ENCODE measurements around the gene CCDC68. TPM values are rescaled to one million over a fixed set of nuclear protein-coding genes. Genes with fewer than 3 reads are reported as not detected.

CCDC68 gene
- total RNA-seq, 1 experiment from 2014 or later = not detected

DNA sequence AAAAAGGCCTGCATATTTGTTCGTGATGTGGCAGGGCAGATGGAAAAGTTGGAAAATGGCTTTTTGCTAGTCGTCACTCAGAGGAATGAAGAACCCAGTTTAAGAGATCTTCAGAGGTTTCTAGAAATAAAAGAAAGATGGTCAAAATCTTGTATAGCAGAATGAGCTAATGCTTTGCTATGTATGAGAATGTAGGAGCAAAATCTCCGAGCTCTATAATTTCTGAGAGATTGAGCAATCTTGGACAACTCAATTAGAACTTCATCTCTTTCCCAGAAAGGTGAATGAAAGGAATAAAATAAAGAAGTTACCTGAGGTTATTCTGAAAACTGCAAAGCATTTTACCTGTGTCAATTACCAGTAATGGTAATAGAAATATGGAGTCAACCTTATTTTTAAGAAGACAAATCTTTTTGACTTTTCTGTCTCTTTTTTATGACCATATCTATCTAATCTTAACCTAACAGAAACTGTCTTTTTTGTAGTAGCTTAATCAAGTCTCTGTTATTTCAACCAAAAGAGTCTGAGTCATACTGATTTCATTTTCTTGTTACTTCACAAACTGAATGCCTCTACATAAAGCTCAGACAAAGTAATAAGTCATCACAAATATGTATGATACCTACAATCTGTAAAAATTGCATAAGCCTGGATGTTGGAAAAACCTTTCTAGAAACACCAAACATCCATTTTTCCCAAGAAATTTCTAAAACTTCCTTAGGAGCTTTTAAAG lies 32.5 kb downstream of the CCDC68 start:
- H3K9me2 ChIP-seq (replicated peaks; ENCODE audit: insufficient read depth, low read length) = no peaks in the 10 kb centered on the region
- no peak overlapping the region for H2AFZ ChIP-seq (ENCODE audit: low read length)
- H3K27ac ChIP-seq (ENCODE audit: low read length) = no peak overlapping the region
- no peak overlapping the region for H3K9ac ChIP-seq (ENCODE audit: low read length)
- H3K4me1 ChIP-seq (ENCODE audit: low read length) = no peaks in the 10 kb centered on the region
- no peak overlapping the region for H3K4me3 ChIP-seq (ENCODE audit: low read length)
- H3K27me3 ChIP-seq (ENCODE audit: low read length) = no peaks in the 10 kb centered on the region
- no peaks in the 10 kb centered on the region for H3K79me2 ChIP-seq (ENCODE audit: low read length)
- no peaks in the 10 kb centered on the region for H4K20me1 ChIP-seq (ENCODE audit: insufficient read depth, low read depth, low read length)
- H3K4me2 ChIP-seq (ENCODE audit: low read depth, low read length, poor library complexity, severe bottlenecking) = no peak overlapping the region
- H3K36me3 ChIP-seq (ENCODE audit: insufficient read depth, low read length) = no peaks in the 10 kb centered on the region
- DNase-seq = no peak
- no peaks in the 10 kb centered on the region for H3K9me3 ChIP-seq (ENCODE audit: low read length)

DNA sequence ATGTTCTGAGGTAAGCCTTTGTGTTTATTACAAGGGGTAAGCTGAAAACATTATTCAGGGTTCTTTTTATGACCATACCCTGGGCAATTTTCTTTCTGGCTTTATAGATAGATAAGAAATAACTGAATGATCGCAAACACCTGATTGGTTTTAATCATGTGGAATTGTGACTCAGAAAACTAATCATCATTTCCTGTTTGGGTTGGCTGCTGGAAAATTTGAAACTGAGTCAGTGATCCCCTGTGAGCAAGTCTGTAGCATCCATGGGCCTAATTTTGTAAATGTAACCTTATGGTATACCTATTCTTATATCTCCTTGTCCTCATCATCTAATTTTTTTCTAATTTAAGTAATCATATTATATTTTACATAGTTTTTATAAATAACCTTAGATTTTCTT lies 34.3 kb downstream of the CCDC68 start:
- no peaks in the 10 kb centered on the region for H3K79me2 ChIP-seq (ENCODE audit: low read length)
- H2AFZ ChIP-seq (ENCODE audit: low read length) = no peak overlapping the region
- H3K9me3 ChIP-seq (ENCODE audit: low read length) = no peaks in the 10 kb centered on the region
- H3K9ac ChIP-seq (ENCODE audit: low read length) = no peak overlapping the region
- no peak for DNase-seq
- no peaks in the 10 kb centered on the region for H3K36me3 ChIP-seq (ENCODE audit: insufficient read depth, low read length)
- no peaks in the 10 kb centered on the region for H3K9me2 ChIP-seq (replicated peaks; ENCODE audit: insufficient read depth, low read length)
- H3K4me1 ChIP-seq (ENCODE audit: low read length) = no peaks in the 10 kb centered on the region
- no peak overlapping the region for H3K4me2 ChIP-seq (ENCODE audit: low read depth, low read length, poor library complexity, severe bottlenecking)
- no peak overlapping the region for H3K4me3 ChIP-seq (ENCODE audit: low read length)
- no peaks in the 10 kb centered on the region for H4K20me1 ChIP-seq (ENCODE audit: insufficient read depth, low read depth, low read length)
- no peaks in the 10 kb centered on the region for H3K27me3 ChIP-seq (ENCODE audit: low read length)
- H3K27ac ChIP-seq (ENCODE audit: low read length) = no peak overlapping the region

DNA sequence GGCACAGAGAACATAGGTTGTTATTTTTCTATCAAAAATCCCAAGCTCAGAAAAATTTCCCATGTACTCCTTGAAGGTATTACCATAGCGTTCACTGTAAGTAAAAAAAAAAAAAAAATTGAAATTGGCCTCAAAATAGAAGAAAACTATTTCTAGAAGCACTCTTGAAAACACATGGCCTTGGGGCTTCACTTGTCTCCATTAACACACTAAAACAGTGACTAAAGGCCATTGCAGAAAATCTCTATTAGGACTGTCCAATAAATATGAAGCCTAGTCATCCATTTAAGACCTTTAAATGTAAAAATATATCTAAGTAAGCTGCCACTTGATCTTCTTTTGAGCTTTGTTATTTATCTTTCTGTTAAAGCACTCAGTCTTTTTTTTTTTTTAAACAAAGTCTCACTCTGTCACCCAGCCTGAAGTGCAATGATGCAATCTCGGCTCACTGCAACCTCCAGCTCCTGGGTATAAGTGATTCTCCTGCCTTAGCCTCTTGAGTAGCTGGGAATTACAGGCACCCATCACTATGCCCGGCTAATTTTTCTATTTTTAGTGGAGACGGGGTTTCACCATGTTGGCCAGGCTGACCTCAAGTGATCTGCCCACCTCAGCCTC lies 35.8 kb downstream of the CCDC68 start:
- H3K9me3 ChIP-seq (ENCODE audit: low read length) = no peaks in the 10 kb centered on the region
- no peak overlapping the region for H3K9ac ChIP-seq (ENCODE audit: low read length)
- H3K4me1 ChIP-seq (ENCODE audit: low read length) = no peaks in the 10 kb centered on the region
- no peaks in the 10 kb centered on the region for H4K20me1 ChIP-seq (ENCODE audit: insufficient read depth, low read depth, low read length)
- no peaks in the 10 kb centered on the region for H3K79me2 ChIP-seq (ENCODE audit: low read length)
- H2AFZ ChIP-seq (ENCODE audit: low read length) = no peak overlapping the region
- no peak overlapping the region for H3K27ac ChIP-seq (ENCODE audit: low read length)
- no peak overlapping the region for H3K4me2 ChIP-seq (ENCODE audit: low read depth, low read length, poor library complexity, severe bottlenecking)
- H3K4me3 ChIP-seq (ENCODE audit: low read length) = no peak overlapping the region
- no peak for DNase-seq
- no peaks in the 10 kb centered on the region for H3K9me2 ChIP-seq (replicated peaks; ENCODE audit: insufficient read depth, low read length)
- no peaks in the 10 kb centered on the region for H3K27me3 ChIP-seq (ENCODE audit: low read length)
- H3K36me3 ChIP-seq (ENCODE audit: insufficient read depth, low read length) = no peaks in the 10 kb centered on the region

DNA sequence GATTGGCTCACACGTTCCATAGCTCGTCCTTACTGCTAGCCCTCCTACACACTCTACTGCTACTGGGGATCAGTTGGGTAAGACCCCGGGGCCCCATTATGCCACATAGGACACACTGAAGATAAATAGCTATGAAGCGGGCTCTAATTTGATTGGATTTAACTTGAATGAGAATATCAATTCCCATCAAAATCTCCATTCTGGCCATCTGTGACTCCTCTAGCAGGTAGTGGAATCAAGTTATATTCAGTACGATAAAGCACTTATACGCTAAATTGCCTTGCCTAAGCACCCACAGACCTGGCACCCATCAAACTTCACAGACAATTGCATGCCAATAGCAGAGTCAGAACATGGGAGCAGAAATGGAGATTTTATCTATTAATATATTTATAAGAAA lies 39.8 kb downstream of the CCDC68 start:
- no peak overlapping the region for H3K9ac ChIP-seq (ENCODE audit: low read length)

DNA sequence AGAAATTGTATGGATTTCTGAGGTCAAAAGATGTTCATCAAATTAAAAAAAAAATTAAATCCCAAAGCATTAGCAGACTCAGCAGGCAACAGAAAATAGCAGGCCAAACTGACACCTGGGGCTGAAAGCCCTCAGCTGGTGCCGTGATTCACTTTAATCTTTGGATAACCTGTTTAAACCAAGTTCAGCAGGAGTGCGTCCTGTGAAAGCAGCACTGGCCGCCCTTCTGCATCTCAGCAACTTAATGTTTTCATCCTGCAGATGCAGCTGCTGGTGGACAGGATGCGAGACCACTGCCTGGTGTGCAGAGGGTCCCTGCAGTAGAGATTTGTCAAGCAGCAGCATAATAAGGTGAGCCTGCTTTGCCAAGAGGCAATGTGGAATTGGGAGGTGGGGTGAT lies 41.2 kb downstream of the CCDC68 start:
- Histone ChIP-seq H3K9me3 (ENCODE audit: low read length) (no peaks in the 10 kb centered on the region), H3K9ac (ENCODE audit: low read length) (no peak overlapping the region), H3K4me1 (ENCODE audit: low read length) (no peaks in the 10 kb centered on the region), H3K27ac (ENCODE audit: low read length) (no peak overlapping the region), H3K9me2 (replicated peaks; ENCODE audit: insufficient read depth, low read length) (no peaks in the 10 kb centered on the region), H3K27me3 (ENCODE audit: low read length) (no peaks in the 10 kb centered on the region), H3K79me2 (ENCODE audit: low read length) (no peaks in the 10 kb centered on the region), H3K4me3 (ENCODE audit: low read length) (no peak overlapping the region), H4K20me1 (ENCODE audit: insufficient read depth, low read depth, low read length) (no peaks in the 10 kb centered on the region), H3K36me3 (ENCODE audit: insufficient read depth, low read length) (no peaks in the 10 kb centered on the region), H3K4me2 (ENCODE audit: low read depth, low read length, poor library complexity, severe bottlenecking) (no peak overlapping the region), H2AFZ (ENCODE audit: low read length) (no peak overlapping the region)
- DNase-seq = no peak

More for the DNA sequence above, 39.8 kb downstream of the CCDC68 start:
- no peak overlapping the region for H3K27ac ChIP-seq (ENCODE audit: low read length)
- H3K4me3 ChIP-seq (ENCODE audit: low read length) = no peak overlapping the region
- no peaks in the 10 kb centered on the region for H3K4me1 ChIP-seq (ENCODE audit: low read length)
- H2AFZ ChIP-seq (ENCODE audit: low read length) = no peak overlapping the region
- H3K9me2 ChIP-seq (replicated peaks; ENCODE audit: insufficient read depth, low read length) = no peaks in the 10 kb centered on the region
- no peaks in the 10 kb centered on the region for H3K36me3 ChIP-seq (ENCODE audit: insufficient read depth, low read length)
- H3K79me2 ChIP-seq (ENCODE audit: low read length) = no peaks in the 10 kb centered on the region
- DNase-seq = no peak
- no peaks in the 10 kb centered on the region for H3K27me3 ChIP-seq (ENCODE audit: low read length)
- no peaks in the 10 kb centered on the region for H4K20me1 ChIP-seq (ENCODE audit: insufficient read depth, low read depth, low read length)
- no peaks in the 10 kb centered on the region for H3K9me3 ChIP-seq (ENCODE audit: low read length)
- H3K4me2 ChIP-seq (ENCODE audit: low read depth, low read length, poor library complexity, severe bottlenecking) = no peak overlapping the region

DNA sequence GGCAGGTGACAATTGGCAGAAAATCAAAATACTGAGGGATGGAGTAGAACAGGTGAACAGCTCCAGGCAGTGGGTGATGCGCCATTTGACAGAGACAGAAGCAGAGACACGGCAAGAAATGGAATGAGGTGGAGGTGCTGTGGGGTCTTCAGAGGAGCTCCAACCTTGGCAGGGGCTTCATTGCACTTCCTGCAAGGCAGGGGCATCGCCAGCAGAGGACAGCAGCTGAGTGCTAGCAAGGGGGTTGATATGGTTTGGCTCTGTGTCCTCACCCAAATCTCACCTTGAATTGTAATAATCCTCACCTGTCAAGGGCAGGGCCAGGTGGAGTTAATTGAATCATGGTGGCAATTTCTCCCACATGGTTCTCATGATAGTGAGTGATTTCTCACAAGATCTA lies 42.8 kb downstream of the CCDC68 start:
- no peaks in the 10 kb centered on the region for H4K20me1 ChIP-seq (ENCODE audit: insufficient read depth, low read depth, low read length)
- no peaks in the 10 kb centered on the region for H3K36me3 ChIP-seq (ENCODE audit: insufficient read depth, low read length)
- no peak overlapping the region for H3K27ac ChIP-seq (ENCODE audit: low read length)
- no peaks in the 10 kb centered on the region for H3K4me1 ChIP-seq (ENCODE audit: low read length)
- H3K27me3 ChIP-seq (ENCODE audit: low read length) = no peaks in the 10 kb centered on the region
- no peak overlapping the region for H3K4me2 ChIP-seq (ENCODE audit: low read depth, low read length, poor library complexity, severe bottlenecking)
- no peaks in the 10 kb centered on the region for H3K9me3 ChIP-seq (ENCODE audit: low read length)
- H3K9ac ChIP-seq (ENCODE audit: low read length) = no peak overlapping the region
- H3K9me2 ChIP-seq (replicated peaks; ENCODE audit: insufficient read depth, low read length) = no peaks in the 10 kb centered on the region
- no peaks in the 10 kb centered on the region for H3K79me2 ChIP-seq (ENCODE audit: low read length)
- H2AFZ ChIP-seq (ENCODE audit: low read length) = no peak overlapping the region
- DNase-seq = no peak
- H3K4me3 ChIP-seq (ENCODE audit: low read length) = no peak overlapping the region

DNA sequence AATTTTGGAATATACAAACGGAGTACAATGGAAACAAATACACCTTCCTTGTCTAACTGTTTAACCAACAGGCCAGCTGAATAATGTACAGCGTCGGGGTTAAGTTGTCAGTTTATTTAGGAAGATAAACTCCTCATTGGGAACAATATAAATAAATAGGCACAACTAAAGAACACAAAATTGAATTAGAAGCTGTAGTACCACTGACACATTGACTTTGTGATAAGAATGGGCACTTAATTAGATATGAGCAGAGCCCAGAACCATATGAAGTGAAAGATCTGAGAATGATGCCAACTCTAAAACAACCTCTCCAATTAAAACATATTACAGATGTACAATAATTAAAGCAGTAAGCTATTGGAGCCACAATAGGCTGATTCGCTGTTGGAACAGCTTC lies 44.4 kb downstream of the CCDC68 start:
- H3K9me2 ChIP-seq (replicated peaks; ENCODE audit: insufficient read depth, low read length) = no peaks in the 10 kb centered on the region
- no peaks in the 10 kb centered on the region for H3K79me2 ChIP-seq (ENCODE audit: low read length)
- no peaks in the 10 kb centered on the region for H3K36me3 ChIP-seq (ENCODE audit: insufficient read depth, low read length)
- no peaks in the 10 kb centered on the region for H3K27me3 ChIP-seq (ENCODE audit: low read length)
- H3K4me3 ChIP-seq (ENCODE audit: low read length) = no peak overlapping the region
- DNase-seq = no peak
- no peaks in the 10 kb centered on the region for H3K4me1 ChIP-seq (ENCODE audit: low read length)
- H3K9ac ChIP-seq (ENCODE audit: low read length) = no peak overlapping the region
- no peaks in the 10 kb centered on the region for H4K20me1 ChIP-seq (ENCODE audit: insufficient read depth, low read depth, low read length)
- no peaks in the 10 kb centered on the region for H3K9me3 ChIP-seq (ENCODE audit: low read length)
- H3K27ac ChIP-seq (ENCODE audit: low read length) = no peak overlapping the region
- H2AFZ ChIP-seq (ENCODE audit: low read length) = no peak overlapping the region
- H3K4me2 ChIP-seq (ENCODE audit: low read depth, low read length, poor library complexity, severe bottlenecking) = no peak overlapping the region

DNA sequence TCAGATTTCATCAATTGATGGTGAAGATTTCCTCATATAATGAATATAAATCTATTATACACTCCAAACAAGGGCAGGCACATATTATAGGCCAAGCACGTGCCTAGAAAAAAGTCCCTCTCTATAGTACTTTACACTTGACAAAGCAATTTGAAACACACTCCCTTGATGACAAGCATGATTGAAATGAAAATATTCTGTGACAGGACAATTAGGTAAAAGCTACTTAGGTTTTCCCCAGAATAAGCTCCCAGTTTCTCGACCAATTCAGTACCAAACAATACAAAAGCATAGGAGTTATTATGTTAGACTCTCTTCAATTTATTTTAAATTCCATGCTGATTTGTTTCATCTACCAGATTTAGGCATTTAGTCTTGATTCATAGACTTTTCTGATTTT lies 47.7 kb downstream of the CCDC68 start:
- Histone ChIP-seq H3K9me3 (ENCODE audit: low read length) (no peaks in the 10 kb centered on the region), H3K9me2 (replicated peaks; ENCODE audit: insufficient read depth, low read length) (no peaks in the 10 kb centered on the region), H3K9ac (ENCODE audit: low read length) (no peak overlapping the region), H3K4me3 (ENCODE audit: low read length) (no peak overlapping the region), H3K79me2 (ENCODE audit: low read length) (no peaks in the 10 kb centered on the region), H3K27me3 (ENCODE audit: low read length) (no peaks in the 10 kb centered on the region), H3K36me3 (ENCODE audit: insufficient read depth, low read length) (no peaks in the 10 kb centered on the region), H3K4me2 (ENCODE audit: low read depth, low read length, poor library complexity, severe bottlenecking) (no peak overlapping the region), H3K27ac (ENCODE audit: low read length) (no peak overlapping the region), H3K4me1 (ENCODE audit: low read length) (no peaks in the 10 kb centered on the region), H4K20me1 (ENCODE audit: insufficient read depth, low read depth, low read length) (no peaks in the 10 kb centered on the region), H2AFZ (ENCODE audit: low read length) (no peak overlapping the region)
- DNase-seq = no peak

Measured in Karpas-422 (cell line).